Right lobe of liver (tissue), 6 donors: ENCODE data around the gene ARF1. TPM values are rescaled to one million over a fixed set of nuclear protein-coding genes. Genes with fewer than 3 reads are reported as not detected.

Experiments
- ATAC-seq, 4 donors: fragments of 200-7000 bp; cut with Tn5 transposase; one replicate each; pipeline ENCODE4 v1.9.1; 2020; ENCODE audit warnings: mild to moderate bottlenecking in 4 of 4, moderate library complexity in 4 of 4
- DNase-seq, 3 donors: peaks; one replicate each; pipeline ENCODE4 v3.0.0-alpha.2; 2020
- H3K27ac ChIP-seq, 3 donors: fragments of 200-600 bp; one replicate each; pipeline ENCODE4 v1.8.0; 2022
- H3K27me3 ChIP-seq, 2 donors: fragments of 200-600 bp; one replicate each; pipeline ENCODE4 v1.8.0; 2022
- H3K36me3 ChIP-seq, 4 donors: fragments of 200-600 bp; sonication (generic) in 1 of 4; one replicate each; pipeline versions ENCODE4 v1.5.1 to v1.8.0; 2017 to 2022; ENCODE audit warnings: control low read depth in 1 of 4
- H3K4me1 ChIP-seq, 4 donors: fragments of 200-600 bp; sonication (generic) in 1 of 4; one replicate each; pipeline versions ENCODE4 v1.5.1 to v1.8.0; 2017 to 2022; ENCODE audit warnings: control low read depth in 1 of 4
- H3K4me3 ChIP-seq, 3 donors: fragments of 200-600 bp; one replicate each; pipeline ENCODE4 v1.8.0; 2022
- H3K9me3 ChIP-seq, 4 donors: fragments of 200-600 bp; sonication (generic) in 1 of 4; one replicate each; pipeline versions ENCODE4 v1.5.1 to v1.8.0; 2017 to 2022; ENCODE audit warnings: control low read depth in 1 of 4
- CTCF ChIP-seq, 4 donors: fragments of 200-600 bp in 3 of 4; fragments of 450-650 bp in 1 of 4; IDR thresholded peaks; one replicate each; pipeline versions ENCODE4 v1.5.1 to v1.8.0; 2016 to 2022; ENCODE audit warnings: antibody characterized with exemption in 4 of 4, mild to moderate bottlenecking in 2 of 4
- POLR2A ChIP-seq: fragments of 450-650 bp; IDR thresholded peaks from one replicate; pipeline ENCODE4 v1.6.1; 2017; ENCODE audit warnings: antibody characterized with exemption, mild to moderate bottlenecking
- whole genome bisulfite sequencing: methylation state at CpG from one replicate; pipeline ENCODE4 v1.1.6; 2018; ENCODE audit warnings: low coverage, low lambda C conversion rate; ENCODE audit not compliant: insufficient coverage; ENCODE audit errors: missing lambda C conversion rate; 5-methylcytosine and 5-hydroxymethylcytosine counted together
- intact Hi-C, 2 donors: fragments of 100-400 bp; cut with DNase I; formaldehyde crosslinking; loops; one replicate each; pipeline versions ENCODE4 v1.11.2 to v1.14.1; 2022
- total RNA-seq, 6 experiments: library from RNA; depleted of rRNA in 2 of 6; stranded (reverse); fragments of >200 nt in 2 of 6; fragmentation: NEBNext Ultra II Directional in 3 of 6; extraction: Animal tissue kit (Norgen Biotek cat#: 25700) in 3 of 6; gene quantifications; one replicate each; pipeline versions ENCODE4 v1.1.0 to v1.2.4, GENCODE V29; 2016 to 2023
- donor health status: DM: no; HTN: yes; CAD: no.
- donor health status: DM: no; HTN: no; CAD: no.
- donor health status: DM: no; HTN: no; CAD: no.
- donor health status: DM: no; HTN: yes; CAD: no.
- donor health status: DM: no; HTN: yes; CAD: no.

ARF1 gene
- total RNA-seq, 6 experiments from 2014 or later = 143 to 261 (median 193) TPM

- Histone ChIP-seq H3K36me3 (peaks cover 0 to 33% (median 14%) of the 10 kb centered on the region in 4 donors), H3K27ac (peak within 1 kb of the TSS; percentile 70 to 85 (median 82)), H3K27me3 (no peaks in the 10 kb centered on the region), H3K4me1 (peaks cover 0 to 28% (median under 1%) of the 10 kb centered on the region in 4 donors), H3K4me3 (peak within 1 kb of the TSS; percentile 75 to 97 (median 83)), H3K9me3 (no peaks in the 10 kb centered on the region)
- 0% methylated on average over 19 of the region's 104 CpGs for WGBS
- ATAC-seq (peak; percentile 81 to 87 (median 84)), DNase-seq (peak; percentile 94 to 95 (median 95))
- peak; percentile 64 for TF ChIP-seq POLR2A
- TF ChIP-seq CTCF (IDR thresholded peaks at IDR 0.05) = no peak
- intact Hi-C loops = no loop called here
Measured at GRCh38 chr1:228102791-228103620, 20.5 kb downstream of the ARF1 start, which contains the start of gene C1orf35. Gene C1orf35 (minus strand): TSS chr1:228103325. CDS start chr1:228103227, 98 bp downstream.

- TF ChIP-seq POLR2A (no peak), CTCF (IDR thresholded peaks at IDR 0.05) (no peak)
- peaks cover 0 to 35% (median 4%) of the 10 kb centered on the region in 4 donors for H3K4me1 ChIP-seq
- no peaks in the 10 kb centered on the region for H3K9me3 ChIP-seq
- intact Hi-C loops = no loop called here
- 27% methylated on average over 5 of the region's 7 CpGs for WGBS
- no peaks in the 10 kb centered on the region for H3K27me3 ChIP-seq
- H3K4me3 ChIP-seq = no peak overlapping the region
- ATAC-seq (peak in 1 of 4 donors; percentile 2), DNase-seq (peak; percentile 75 to 79 (median 78))
- H3K27ac ChIP-seq = no peak overlapping the region
- H3K36me3 ChIP-seq = peaks cover 0 to 16% (median 3%) of the 10 kb centered on the region in 4 donors
Measured at GRCh38 chr1:228104526-228105269, 22.2 kb downstream of the ARF1 start.

GRCh38 chr1:228105270-228105995 lies 22.9 kb downstream of the ARF1 start:
- DNase-seq = peak in 1 of 3 donors; percentile 46

More at GRCh38 chr1:228105270-228105995, 22.9 kb downstream of the ARF1 start:
- 93% methylated on average over 3 of the region's 9 CpGs for WGBS
- Histone ChIP-seq H3K9me3 (no peaks in the 10 kb centered on the region), H3K27ac (no peak overlapping the region), H3K4me1 (peaks cover 0 to 35% (median 4%) of the 10 kb centered on the region in 4 donors), H3K36me3 (peaks cover 0 to 12% (median 2%) of the 10 kb centered on the region in 4 donors), H3K27me3 (no peaks in the 10 kb centered on the region), H3K4me3 (no peak overlapping the region)
- ATAC-seq = no peak
- intact Hi-C loops = no loop called here
- TF ChIP-seq POLR2A = no peak
- no peak for TF ChIP-seq CTCF (IDR thresholded peaks at IDR 0.05)
